CD4-positive, CD25-positive, alpha-beta regulatory T cell (primary cell): ENCODE results near the gene RNF14. TPM values are rescaled to one million over a fixed set of nuclear protein-coding genes. Genes with fewer than 3 reads are reported as not detected.

Experiments used
- ATAC-seq, 2 donors: fragments of 150-1000 bp; cut with Tn5 transposase; one replicate each; pipeline ENCODE4 v1.10.0; 2021; ENCODE audit warnings: low read depth in 2 of 2, moderate number of reproducible peaks in 2 of 2, moderate library complexity in 1 of 2
- DNase-seq, 3 donors: peaks; one replicate each; pipeline versions ENCODE4 v3.0.0 to v3.0.0-alpha.2; 2012 to 2022; ENCODE audit warnings: mixed read lengths in 1 of 3
- H3K27ac ChIP-seq: one replicate; pipeline ENCODE4 v1.7.0; 2013; ENCODE audit warnings: mild to moderate bottlenecking, low read length; ENCODE audit not compliant: insufficient read depth, poor library complexity, severe bottlenecking
- H3K27me3 ChIP-seq: one replicate; pipeline ENCODE4 v1.7.0; 2013; ENCODE audit warnings: low read length; ENCODE audit not compliant: control insufficient read depth, insufficient read depth
- H3K36me3 ChIP-seq: one replicate; pipeline ENCODE4 v1.7.0; 2013; ENCODE audit warnings: mild to moderate bottlenecking, low read length, moderate library complexity; ENCODE audit not compliant: control insufficient read depth, insufficient read depth
- H3K4me1 ChIP-seq: 2 replicates; pipeline ENCODE4 v1.7.0; 2013; ENCODE audit warnings: mild to moderate bottlenecking, low read length; ENCODE audit not compliant: insufficient read depth, control insufficient read depth, poor library complexity, severe bottlenecking
- H3K4me3 ChIP-seq: one replicate; pipeline ENCODE4 v1.7.0; 2013; ENCODE audit warnings: low read depth, mild to moderate bottlenecking, low read length, moderate library complexity
- H3K9me3 ChIP-seq, 2 experiments: 1 replicate in 1 of 2; 2 replicates in 1 of 2; pipeline ENCODE4 v1.7.0; 2013; ENCODE audit warnings: low read length in 2 of 2, mild to moderate bottlenecking in 1 of 2, moderate library complexity in 1 of 2; ENCODE audit not compliant: control insufficient read depth in 2 of 2
- H3K27ac Mint-ChIP-seq, 3 donors: one replicate each; pipeline ENCODE4 v1.8.0; 2020 to 2022; ENCODE audit warnings: mild to moderate bottlenecking in 3 of 3, mixed read lengths in 3 of 3, moderate library complexity in 2 of 3
- H3K27me3 Mint-ChIP-seq: one replicate; pipeline ENCODE4 v1.8.0; 2022; ENCODE audit warnings: mild to moderate bottlenecking, mixed read lengths
- H3K36me3 Mint-ChIP-seq: one replicate; pipeline ENCODE4 v1.8.0; 2020; ENCODE audit warnings: mixed read lengths
- H3K4me1 Mint-ChIP-seq, 4 donors: one replicate each; pipeline ENCODE4 v1.8.0; 2020 to 2022; ENCODE audit warnings: mixed read lengths in 4 of 4, mild to moderate bottlenecking in 1 of 4
- H3K4me3 Mint-ChIP-seq, 4 donors: one replicate each; pipeline ENCODE4 v1.8.0; 2020 to 2022; ENCODE audit warnings: mild to moderate bottlenecking in 4 of 4, mixed read lengths in 4 of 4, moderate library complexity in 3 of 4
- H3K9me3 Mint-ChIP-seq, 7 donors: one replicate each; pipeline ENCODE4 v1.8.0; 2020 to 2022; ENCODE audit warnings: mixed read lengths in 7 of 7, mild to moderate bottlenecking in 3 of 7, moderate library complexity in 2 of 7
- polyA plus RNA-seq, 4 donors: library from polyadenylated mRNA; unstranded; fragments of 300-500 nt; fragmentation: Illumina TruSeq; gene quantifications; one replicate each; pipeline ENCODE4 v1.2.3, GENCODE V29; 2021
- total RNA-seq: library from RNA; stranded (reverse); gene quantifications from one replicate; pipeline ENCODE4 v1.2.3, GENCODE V29; 2022

The RNF14 gene
- total and polyA plus RNA-seq, 5 donors from 2014 or later: 24.4 to 56.8 (median 46.3) TPM

GRCh38 chr5:141969783-141970771 lies 1.2 kb downstream of the RNF14 start:
- Histone ChIP-seq H3K9me3 (no peaks in the 10 kb centered on the region), H3K36me3 (peaks cover 13% of the 10 kb centered on the region), H3K4me1 (peaks cover 20% of the 10 kb centered on the region), H3K4me3 (peak overlapping the region; percentile 91), H3K27ac (peak overlapping the region; percentile 93), H3K27me3 (no peaks in the 10 kb centered on the region)
- DNase-seq (peak in 1 of 3 donors; percentile 67), ATAC-seq (no peak)
- peak overlapping the region; percentile 96 to 98 (median 97) for H3K27ac Mint-ChIP-seq
- peak overlapping the region; percentile 95 to 100 (median 96) for H3K4me3 Mint-ChIP-seq
- H3K27me3 Mint-ChIP-seq: no peaks in the 10 kb centered on the region
- H3K4me1 Mint-ChIP-seq: peaks cover 20 to 59% (median 42%) of the 10 kb centered on the region in 4 donors
- peaks cover 17% of the 10 kb centered on the region for H3K36me3 Mint-ChIP-seq
- H3K9me3 Mint-ChIP-seq: no peaks in the 10 kb centered on the region

DNA sequence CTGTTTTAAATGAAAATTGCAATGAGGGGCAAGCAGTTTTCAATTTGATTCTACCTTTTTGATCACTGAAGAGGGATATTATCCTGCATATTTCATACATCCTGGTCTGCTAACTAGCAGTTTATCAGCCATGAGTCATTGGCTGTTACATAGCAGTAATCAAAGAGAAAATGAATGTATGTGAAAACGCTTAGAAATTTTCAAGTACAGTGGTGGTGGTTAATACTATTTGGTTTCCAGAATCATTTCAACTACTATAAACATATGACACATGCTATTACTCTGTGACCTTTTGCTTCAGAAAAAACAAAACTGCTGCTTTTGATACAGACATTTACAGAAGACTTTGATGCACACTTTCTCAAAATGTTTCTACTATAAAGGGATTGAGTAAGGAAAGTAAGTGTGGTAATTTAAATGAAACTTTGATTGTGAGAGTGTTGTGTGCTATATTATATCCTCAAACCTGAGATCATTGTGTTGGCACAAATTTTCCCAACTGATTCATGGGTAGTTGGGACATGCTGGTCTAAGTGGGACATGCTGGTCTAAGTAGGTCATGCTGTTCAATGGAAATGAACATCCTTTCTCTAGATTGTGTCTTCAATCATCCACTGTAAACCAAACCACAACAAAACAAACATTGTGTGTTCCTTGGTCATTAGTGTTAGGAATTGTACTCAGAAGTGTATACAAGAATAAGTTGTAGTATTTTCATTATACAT lies 5.1 kb downstream of the RNF14 start:
- no peaks in the 10 kb centered on the region for H3K9me3 ChIP-seq
- peaks cover 30 to 55% (median 42%) of the 10 kb centered on the region in 4 donors for H3K4me1 Mint-ChIP-seq
- no peak overlapping the region for H3K4me3 ChIP-seq
- H3K36me3 Mint-ChIP-seq: peaks cover 31% of the 10 kb centered on the region
- ATAC-seq: no peak
- no peak overlapping the region for H3K27ac ChIP-seq
- DNase-seq: peak in 1 of 3 donors; percentile 23
- no peaks in the 10 kb centered on the region for H3K27me3 Mint-ChIP-seq
- H3K36me3 ChIP-seq: peaks cover 40% of the 10 kb centered on the region
- no peaks in the 10 kb centered on the region for H3K9me3 Mint-ChIP-seq
- H3K27me3 ChIP-seq: no peaks in the 10 kb centered on the region
- no peak overlapping the region for H3K4me3 Mint-ChIP-seq
- H3K27ac Mint-ChIP-seq: peak overlapping the region in 1 of 3 donors; percentile 46
- H3K4me1 ChIP-seq: peaks cover 15% of the 10 kb centered on the region

GRCh38 chr5:141976176-141976575 lies 7.3 kb downstream of the RNF14 start:
- DNase-seq: no peak
- Histone ChIP-seq H3K4me1 (no peaks in the 10 kb centered on the region), H3K27me3 (no peaks in the 10 kb centered on the region), H3K4me3 (no peak overlapping the region), H3K9me3 (no peaks in the 10 kb centered on the region), H3K36me3 (peaks cover 59% of the 10 kb centered on the region), H3K27ac (no peak overlapping the region)
- no peak overlapping the region for H3K4me3 Mint-ChIP-seq
- peaks cover 42% of the 10 kb centered on the region for H3K36me3 Mint-ChIP-seq
- no peak for ATAC-seq
- peaks cover 22 to 36% (median 29%) of the 10 kb centered on the region in 4 donors for H3K4me1 Mint-ChIP-seq
- H3K27ac Mint-ChIP-seq: no peak overlapping the region
- H3K27me3 Mint-ChIP-seq: no peaks in the 10 kb centered on the region
- no peaks in the 10 kb centered on the region for H3K9me3 Mint-ChIP-seq

GRCh38 chr5:141978389-141978788 lies 9.5 kb downstream of the RNF14 start:
- H3K36me3 Mint-ChIP-seq: peaks cover 47% of the 10 kb centered on the region
- DNase-seq: no peak
- no peak overlapping the region for H3K4me3 Mint-ChIP-seq
- no peak overlapping the region for H3K27ac Mint-ChIP-seq
- no peaks in the 10 kb centered on the region for H3K9me3 Mint-ChIP-seq
- ATAC-seq: no peak
- no peak overlapping the region for H3K4me3 ChIP-seq
- H3K36me3 ChIP-seq: peaks cover 79% of the 10 kb centered on the region
- no peaks in the 10 kb centered on the region for H3K9me3 ChIP-seq
- H3K27ac ChIP-seq: no peak overlapping the region
- no peaks in the 10 kb centered on the region for H3K4me1 ChIP-seq
- H3K27me3 Mint-ChIP-seq: no peaks in the 10 kb centered on the region
- peaks cover 24 to 29% (median 27%) of the 10 kb centered on the region in 4 donors for H3K4me1 Mint-ChIP-seq
- no peaks in the 10 kb centered on the region for H3K27me3 ChIP-seq

DNA sequence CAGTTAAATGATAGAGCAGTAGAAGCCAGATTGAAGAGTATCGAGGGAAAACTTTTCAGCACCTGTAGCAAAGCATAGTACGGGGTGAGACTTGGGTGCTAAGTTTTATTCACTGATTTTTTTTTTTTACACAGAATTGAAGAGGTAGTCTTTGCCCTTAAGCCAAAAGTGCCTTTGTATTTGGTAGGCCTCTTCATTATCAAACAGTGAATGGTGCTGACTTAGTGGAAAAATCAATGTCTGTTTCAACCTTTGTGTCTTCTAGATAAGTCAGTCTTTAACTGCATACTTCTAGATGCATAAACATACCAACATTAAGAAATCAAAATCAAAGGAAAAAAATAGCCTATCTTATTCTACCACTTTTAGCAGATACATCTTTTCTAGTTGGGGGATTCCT lies 13.7 kb downstream of the RNF14 start:
- peaks cover 5 to 12% (median 8%) of the 10 kb centered on the region in 4 donors for H3K4me1 Mint-ChIP-seq
- Histone ChIP-seq H3K36me3 (peaks cover 88% of the 10 kb centered on the region), H3K4me1 (no peaks in the 10 kb centered on the region), H3K27ac (no peak overlapping the region), H3K9me3 (no peaks in the 10 kb centered on the region), H3K27me3 (no peaks in the 10 kb centered on the region), H3K4me3 (no peak overlapping the region)
- ATAC-seq (no peak), DNase-seq (no peak)
- H3K4me3 Mint-ChIP-seq: no peak overlapping the region
- no peaks in the 10 kb centered on the region for H3K27me3 Mint-ChIP-seq
- H3K36me3 Mint-ChIP-seq: peaks cover 45% of the 10 kb centered on the region
- H3K9me3 Mint-ChIP-seq: no peaks in the 10 kb centered on the region
- no peak overlapping the region for H3K27ac Mint-ChIP-seq

- Histone ChIP-seq H3K27ac (no peak overlapping the region), H3K4me1 (no peaks in the 10 kb centered on the region), H3K27me3 (no peaks in the 10 kb centered on the region), H3K9me3 (no peaks in the 10 kb centered on the region), H3K4me3 (no peak overlapping the region), H3K36me3 (peaks cover 72% of the 10 kb centered on the region)
- H3K4me1 Mint-ChIP-seq: peaks cover 0 to 19% (median 4%) of the 10 kb centered on the region in 4 donors
- H3K36me3 Mint-ChIP-seq: peaks cover 36% of the 10 kb centered on the region
- H3K4me3 Mint-ChIP-seq: no peak overlapping the region
- DNase-seq (no peak), ATAC-seq (no peak)
- H3K27ac Mint-ChIP-seq: no peak overlapping the region
- no peaks in the 10 kb centered on the region for H3K27me3 Mint-ChIP-seq
- no peaks in the 10 kb centered on the region for H3K9me3 Mint-ChIP-seq
Observed at GRCh38 chr5:141986072-141986471, 17.2 kb downstream of the RNF14 start.

DNA sequence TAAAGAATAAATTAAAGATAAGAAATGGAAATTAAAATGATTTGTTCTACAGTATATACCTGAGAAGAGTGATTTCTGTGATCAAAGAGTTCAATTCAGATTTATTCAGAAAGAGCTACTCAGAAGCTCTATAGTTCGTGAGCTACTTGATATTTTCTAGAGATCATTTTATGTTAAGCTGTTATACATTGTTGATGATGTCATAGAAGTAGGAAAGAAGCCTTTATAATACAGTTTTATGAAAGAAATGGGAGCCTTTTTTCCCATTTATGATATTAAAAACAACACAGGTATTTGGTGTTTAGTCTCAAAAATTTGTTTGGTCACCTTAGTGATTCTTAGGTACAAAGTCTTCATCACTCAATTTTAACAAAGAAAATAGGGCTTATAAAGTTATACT lies 20.8 kb downstream of the RNF14 start:
- Mint-ChIP-seq H3K9me3 (no peaks in the 10 kb centered on the region), H3K27ac (no peak overlapping the region), H3K27me3 (no peaks in the 10 kb centered on the region), H3K4me1 (peaks cover 6 to 21% (median 10%) of the 10 kb centered on the region in 4 donors), H3K4me3 (no peak overlapping the region), H3K36me3 (peaks cover 45% of the 10 kb centered on the region)
- H3K4me3 ChIP-seq: no peak overlapping the region
- no peak for DNase-seq
- ATAC-seq: no peak
- no peaks in the 10 kb centered on the region for H3K4me1 ChIP-seq
- no peak overlapping the region for H3K27ac ChIP-seq
- no peaks in the 10 kb centered on the region for H3K9me3 ChIP-seq
- H3K27me3 ChIP-seq: no peaks in the 10 kb centered on the region
- H3K36me3 ChIP-seq: peaks cover 58% of the 10 kb centered on the region
